H1 (cell line): ENCODE measurements around the gene FBXW8. TPM values are rescaled to one million over a fixed set of nuclear protein-coding genes. Genes with fewer than 3 reads are reported as not detected.

ENCODE experiments used
- CBX8 ChIP-seq: fragments of 300-800, 300-1000 bp; sonication (generic); IDR thresholded peaks from 2 replicates; pipeline ENCODE4 v1.7.1; 2016; ENCODE audit warnings: low read depth, low read length, borderline replicate concordance
- CHD2 ChIP-seq: IDR thresholded peaks from 2 replicates; pipeline ENCODE4 v1.6.1; 2012; ENCODE audit warnings: low read length, improper control_type of control experiment
- GTF2F1 ChIP-seq: IDR thresholded peaks from 2 replicates; pipeline ENCODE4 v1.6.1; 2012; ENCODE audit warnings: low read depth, low read length, improper control_type of control experiment, borderline replicate concordance
- JUN ChIP-seq: IDR thresholded peaks from 2 replicates; pipeline ENCODE4 v1.6.1; 2011; ENCODE audit warnings: low read depth, mild to moderate bottlenecking, improper control_type of control experiment, low read length
- JUND ChIP-seq: IDR thresholded peaks from 2 replicates; pipeline ENCODE4 v1.6.1; 2011; ENCODE audit warnings: mild to moderate bottlenecking, improper control_type of control experiment, low read length
- POLR2A ChIP-seq, 2 experiments: IDR thresholded peaks; 1 replicate in 1 of 2; 2 replicates in 1 of 2; pipeline ENCODE4 v1.6.1; 2011; ENCODE audit warnings: low read depth in 2 of 2, low read length in 2 of 2, mild to moderate bottlenecking in 2 of 2; ENCODE audit errors: control extremely low read depth in 1 of 2
- SIN3A ChIP-seq, 2 experiments: IDR thresholded peaks in 1 of 2; conservative IDR thresholded peaks in 1 of 2; 2 replicates each; pipeline ENCODE4 v1.6.1; 2011 to 2012; ENCODE audit warnings: low read length in 2 of 2, improper control_type of control experiment in 1 of 2, low read depth in 1 of 2, mild to moderate bottlenecking in 1 of 2
- SP2 ChIP-seq: IDR thresholded peaks from 2 replicates; pipeline ENCODE4 v1.6.1; 2012; ENCODE audit warnings: mild to moderate bottlenecking, low read length, inconsistent platforms
- polyA plus RNA-seq, 7 experiments: library from polyadenylated mRNA; depleted of rRNA in 3 of 7; stranded (reverse) in 5 of 7; unstranded in 2 of 7; fragments of >200 nt in 5 of 7; fragments of 200-250 nt in 2 of 7; gene quantifications; 1 replicate in 5 of 7; 2 replicates in 1 of 7; 4 replicates in 1 of 7; pipeline versions ENCODE4 v1.2.1 to v1.2.3, GENCODE V29; 2011 to 2013; ENCODE audit warnings: missing spikeins in 2 of 7, mixed read lengths in 2 of 7
- total RNA-seq: library from RNA; stranded (reverse); fragmentation: NEBNext Ultra II Directional; extraction: Animal tissue kit (Norgen Biotek cat#: 25700); gene quantifications from 2 replicates; pipeline ENCODE4 v1.2.1, GENCODE V29; 2021

The FBXW8 gene
- total and polyA plus RNA-seq, 2 of the 8 experiments (the other 6 are each of a cell fraction or from before 2014, with no cell fraction given): 15.8 to 16.0 TPM

- TF ChIP-seq JUN (no peak), SIN3A (conservative IDR thresholded peaks at IDR 0.05 in 1 of 2, IDR thresholded peaks at IDR 0.05 in 1 of 2; ENCODE audit: low read depth in 1 of 2, low read length in 2 of 2) (no peak), CHD2 (no peak), POLR2A (IDR thresholded peaks at IDR 0.05; ENCODE audit: control extremely low read depth in 1 of 2, low read depth in 2 of 2, low read length in 2 of 2) (no peak), CBX8 (no peak), JUND (no peak), SP2 (no peak), GTF2F1 (no peak)
Observed at GRCh38 chr12:116996093-116996492, 85.3 kb downstream of the FBXW8 start (continued).
